Erythroblast (primary cell): ENCODE data around the gene DNHD1.

Experiments used
- GATA1 ChIP-seq: IDR thresholded peaks from 2 replicates; pipeline ENCODE4 v1.6.1; 2011; ENCODE audit warnings: low read depth, mild to moderate bottlenecking, control low read depth, low read length, moderate library complexity
- POLR2A ChIP-seq: IDR thresholded peaks from 2 replicates; pipeline ENCODE4 v1.6.1; 2011; ENCODE audit warnings: mild to moderate bottlenecking, low read length

GRCh38 chr11:6489306-6489705 lies 7.8 kb upstream of the DNHD1 start:
- TF ChIP-seq POLR2A (no peak), GATA1 (no peak)
